Inferior parietal cortex (tissue), 1 donor: Measurements from ENCODE around the gene MRPL21.
"Not testable (repeated sequence)": the region's sequence is repeated elsewhere in the genome, so short reads cannot be mapped to it uniquely, and the experiment has no call there.

Experiments used
- DNase-seq: peaks from one replicate; pipeline ENCODE4 v3.0.0-alpha.2; 2016; ENCODE audit errors: extremely low spot score

MRPL21 gene

DNA sequence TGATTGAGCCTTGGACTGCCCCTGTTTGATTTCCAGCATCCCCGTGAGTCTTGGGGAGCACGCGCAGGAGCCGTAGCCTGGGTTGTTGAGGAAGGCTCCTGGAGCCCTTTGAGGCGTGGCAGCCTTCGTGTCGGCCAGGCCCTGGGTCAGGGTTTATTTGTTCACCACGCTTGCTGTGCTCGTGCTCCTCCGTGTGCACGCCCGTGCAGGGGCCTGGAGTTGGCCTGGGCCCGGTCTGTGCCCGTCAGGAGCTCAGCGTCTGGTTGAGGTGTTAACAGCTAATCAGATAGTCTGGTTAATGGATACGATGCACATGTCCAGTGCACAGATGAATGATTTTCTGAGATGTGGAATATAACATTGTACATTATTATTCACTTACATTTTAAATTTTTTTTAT is 8.1 kb upstream of the MRPL21 start:
- DNase-seq: no peak

DNA sequence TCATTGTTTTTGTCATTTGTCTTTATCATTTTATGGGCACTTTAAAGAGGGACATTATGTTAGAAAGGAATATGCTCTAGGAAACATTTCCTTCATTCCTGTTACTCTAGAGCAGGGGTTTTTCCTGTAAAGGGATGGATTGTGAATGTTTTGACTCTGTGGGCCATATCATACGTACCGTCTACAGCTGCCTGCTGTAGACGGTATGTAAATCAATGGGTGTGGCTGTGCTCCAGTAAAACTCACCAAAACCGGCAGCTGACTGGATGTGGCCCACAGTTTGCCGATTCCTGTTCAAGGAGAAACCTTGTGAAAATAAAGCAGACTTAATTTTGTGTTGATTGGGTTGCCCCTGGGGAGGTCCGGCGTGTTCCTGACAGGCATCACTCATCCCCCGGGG is 7.3 kb upstream of the MRPL21 start:
- DNase-seq: no peak

DNA sequence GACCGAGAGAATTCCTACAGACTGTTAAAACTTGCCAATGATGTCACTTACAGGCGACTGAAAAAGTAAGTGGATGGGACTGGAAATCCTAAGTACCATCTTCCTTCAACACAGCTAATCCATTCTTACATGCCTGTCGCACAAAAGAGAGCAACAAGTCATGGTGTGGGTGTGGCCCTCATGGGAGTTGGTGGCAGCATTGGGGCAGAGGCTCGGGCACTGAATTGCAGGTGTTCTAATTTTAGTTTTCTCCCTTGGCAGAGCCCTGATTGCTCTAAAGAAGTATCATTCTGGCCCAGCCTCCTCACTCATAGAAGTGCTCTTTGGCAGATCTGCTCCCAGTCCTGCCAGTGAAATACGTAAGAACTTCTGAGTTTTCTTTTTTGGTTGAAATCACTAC is 4.6 kb upstream of the MRPL21 start:
- no peak for DNase-seq

DNA sequence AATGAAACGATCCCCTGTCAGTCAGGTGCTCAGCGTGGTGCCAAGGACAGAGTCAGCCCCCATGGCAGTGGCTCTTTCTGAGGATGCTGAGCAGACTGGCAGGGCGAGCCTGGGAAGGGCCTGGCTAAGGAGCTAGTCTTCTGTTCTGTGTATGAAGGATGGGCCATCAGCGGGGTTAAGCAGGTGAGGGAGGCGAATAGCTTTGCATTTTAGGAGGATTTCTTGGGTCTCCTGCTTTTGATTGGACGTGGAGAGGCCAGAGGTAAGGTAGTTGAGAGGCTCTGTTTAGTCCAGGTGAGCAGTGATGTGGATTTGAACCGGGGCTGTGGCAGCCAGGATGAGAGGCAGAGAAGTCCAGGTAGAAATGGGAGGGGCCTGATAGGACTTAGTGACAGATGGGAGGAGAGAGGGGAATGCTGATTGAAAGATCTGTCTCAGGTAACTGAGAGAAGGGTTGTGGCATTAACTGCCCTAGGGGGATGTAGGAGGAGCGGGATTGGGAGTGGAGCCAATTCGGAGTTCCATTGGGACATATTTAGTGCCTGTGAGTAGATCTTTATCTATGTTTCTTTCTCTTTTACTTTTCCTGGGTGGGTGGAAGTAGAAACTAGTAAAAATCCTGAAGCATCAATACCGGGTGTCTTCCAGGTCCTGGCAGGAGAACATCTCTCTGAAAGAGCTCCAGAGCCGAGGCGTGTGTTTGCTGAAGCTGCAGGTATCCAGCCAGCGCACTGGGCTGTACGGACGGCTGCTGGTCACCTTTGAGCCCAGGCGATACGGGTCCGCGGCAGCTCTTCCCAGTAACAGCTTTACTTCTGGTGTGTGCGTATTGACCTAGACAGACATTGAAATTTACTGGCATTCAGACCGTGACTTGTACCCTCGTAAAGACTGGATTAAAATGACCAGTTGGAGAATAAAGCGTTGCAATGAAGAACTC is 2.1 kb upstream of the MRPL21 start:
- DNase-seq: no peak

DNA sequence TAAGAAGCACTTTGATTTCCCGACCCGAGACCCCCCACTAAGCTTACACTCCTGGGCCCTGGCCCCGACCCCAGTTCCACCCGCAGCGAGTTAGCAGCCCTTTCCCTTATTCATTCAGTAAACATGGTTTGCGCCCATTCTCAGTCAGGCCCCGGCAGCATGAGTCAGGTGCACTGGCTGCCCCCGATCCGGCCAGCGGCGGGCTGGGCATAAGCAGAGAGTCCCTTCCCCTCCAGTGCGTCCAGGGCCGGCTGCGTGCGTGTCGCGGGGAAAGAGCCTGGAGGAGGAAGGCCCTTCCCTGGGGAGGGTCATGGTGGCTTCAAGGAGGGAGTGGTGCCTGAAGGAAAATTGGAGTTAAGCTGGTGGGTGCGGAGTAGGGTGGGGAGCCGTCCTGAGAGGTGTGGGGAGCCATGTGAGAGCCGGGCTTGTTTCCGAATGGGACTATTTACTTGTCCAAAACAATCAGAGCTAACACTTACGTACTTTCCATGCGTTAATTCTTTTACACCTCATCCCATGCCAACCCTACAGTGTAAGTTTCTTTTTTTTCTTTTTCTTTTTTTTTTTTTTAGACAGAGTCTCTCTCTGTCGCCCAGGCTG is 716 bp upstream of the MRPL21 start:
- no peak for DNase-seq

DNA sequence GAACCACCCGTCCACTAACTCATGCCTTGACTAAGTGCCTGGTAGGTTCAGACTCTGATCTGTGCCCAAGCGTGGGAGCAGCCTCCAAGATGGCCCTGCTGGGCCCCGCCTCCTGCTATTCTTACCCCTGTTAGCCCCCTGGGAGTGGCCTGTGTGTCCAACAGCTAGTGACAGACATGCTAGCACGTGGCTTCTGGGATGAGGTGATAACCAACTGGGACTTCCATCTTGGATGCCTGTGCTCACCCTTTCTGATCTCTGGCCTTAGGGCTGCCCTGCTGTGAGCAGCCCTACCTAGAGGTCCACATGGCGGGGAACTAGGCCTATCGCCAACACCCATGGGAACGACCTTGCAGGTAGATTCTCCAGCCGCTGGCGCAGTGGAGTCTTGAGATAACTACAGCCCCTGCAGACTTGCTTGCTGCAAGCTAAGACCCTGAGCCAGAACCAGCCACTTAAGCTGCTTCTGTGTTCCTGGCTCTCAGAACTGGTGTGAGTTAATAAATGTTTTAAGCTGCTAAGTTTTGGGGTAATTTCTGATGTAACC is 2.7 kb downstream of the MRPL21 start:
- DNase-seq: no peak

DNA sequence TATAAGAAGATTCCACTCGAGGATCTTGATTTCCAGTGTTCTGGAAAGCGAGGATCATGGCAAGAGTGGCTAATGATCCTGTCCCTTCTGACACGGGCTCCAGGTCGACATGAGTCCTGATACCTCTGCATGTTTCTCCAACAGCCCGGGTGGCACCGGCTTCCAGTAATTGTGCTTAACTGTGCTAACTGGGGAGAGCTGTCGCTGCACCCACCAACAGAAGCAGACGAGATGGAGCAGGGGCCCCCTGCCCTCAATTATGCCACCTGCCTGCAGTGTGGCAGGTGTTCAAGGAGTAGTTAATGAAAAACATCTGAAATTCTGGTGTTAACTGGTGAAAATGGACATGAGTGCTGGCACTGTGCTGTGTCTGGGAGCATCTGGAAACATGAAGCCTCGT is 6.2 kb downstream of the MRPL21 start:
- DNase-seq: no peak

DNA sequence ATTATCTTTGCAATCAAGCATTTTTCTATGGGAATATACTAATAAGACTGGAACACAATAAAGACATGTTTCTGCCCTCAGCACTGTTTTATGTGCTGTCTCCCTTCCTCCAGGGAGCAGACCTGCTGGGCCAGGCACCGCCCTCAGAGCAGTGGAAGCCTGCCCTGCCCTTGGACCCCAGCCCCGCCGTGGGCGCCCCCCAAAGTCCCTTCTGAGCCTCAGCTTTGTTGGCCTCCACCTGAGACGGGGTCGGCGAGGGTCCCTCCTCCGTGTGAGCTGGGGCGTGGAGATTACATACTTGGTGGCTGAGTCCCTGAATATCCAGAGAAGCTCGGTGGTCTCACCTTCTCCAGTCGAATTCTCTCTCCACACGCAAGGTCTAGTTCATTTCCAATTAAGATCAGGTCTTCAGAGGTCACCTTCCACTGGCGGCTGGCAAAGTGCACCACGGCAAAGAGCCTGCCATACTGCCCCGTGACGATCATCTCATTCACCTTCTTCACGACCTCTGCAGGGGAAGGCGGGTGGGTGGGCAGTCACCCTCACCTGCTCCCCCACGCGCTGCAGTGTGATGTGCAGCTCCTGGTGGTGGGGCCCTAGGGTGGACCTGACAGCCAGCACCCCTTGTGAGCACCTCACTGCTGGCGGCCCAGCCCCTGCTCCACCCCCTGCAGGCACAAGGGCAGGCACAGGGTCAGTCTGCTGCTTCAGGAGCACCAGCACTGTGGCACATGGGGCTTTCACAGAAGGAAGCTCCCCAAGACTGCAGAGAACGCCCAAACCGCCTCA is 7.3 kb downstream of the MRPL21 start:
- DNase-seq: no peak

DNA sequence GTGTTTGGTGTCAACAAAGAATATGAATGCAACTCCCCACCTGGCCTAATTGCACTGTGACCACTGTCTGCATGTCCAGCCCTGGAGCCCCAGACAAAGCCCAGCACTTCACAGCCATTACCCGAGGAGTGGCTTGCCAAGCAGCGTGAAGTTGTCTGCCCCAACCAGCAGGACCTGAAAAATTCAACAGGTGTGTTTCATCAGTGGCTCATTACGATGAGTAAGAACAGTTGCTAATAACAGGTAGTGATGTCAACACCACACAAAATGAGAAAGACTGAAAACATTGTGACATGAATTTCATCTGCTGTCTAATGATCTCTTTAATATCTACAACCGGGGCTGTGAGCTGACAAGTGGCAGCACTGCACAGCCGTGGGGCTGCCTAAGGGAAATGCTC is 10.3 kb downstream of the MRPL21 start:
- DNase-seq: no peak

DNA sequence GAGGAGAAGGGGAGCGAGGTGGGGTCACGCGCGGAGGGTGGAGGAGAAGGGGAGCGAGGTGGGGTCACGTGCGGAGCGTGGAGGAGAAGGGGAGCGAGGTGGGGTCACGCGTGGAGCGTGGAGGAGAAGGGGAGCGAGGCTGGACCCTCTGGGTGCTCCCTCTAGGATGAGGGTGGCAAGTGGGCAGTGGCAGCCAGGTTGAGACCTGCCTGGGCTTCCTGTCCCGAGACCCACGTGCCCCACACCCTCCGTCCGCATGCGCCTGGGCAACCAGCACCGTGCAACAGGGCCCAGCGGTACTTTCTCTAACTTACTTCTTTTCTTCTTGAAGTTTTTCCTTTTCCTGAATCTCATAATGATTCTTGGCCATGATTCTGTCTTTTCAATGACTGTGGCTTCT is 11.1 kb downstream of the MRPL21 start:
- no peak for DNase-seq

DNA sequence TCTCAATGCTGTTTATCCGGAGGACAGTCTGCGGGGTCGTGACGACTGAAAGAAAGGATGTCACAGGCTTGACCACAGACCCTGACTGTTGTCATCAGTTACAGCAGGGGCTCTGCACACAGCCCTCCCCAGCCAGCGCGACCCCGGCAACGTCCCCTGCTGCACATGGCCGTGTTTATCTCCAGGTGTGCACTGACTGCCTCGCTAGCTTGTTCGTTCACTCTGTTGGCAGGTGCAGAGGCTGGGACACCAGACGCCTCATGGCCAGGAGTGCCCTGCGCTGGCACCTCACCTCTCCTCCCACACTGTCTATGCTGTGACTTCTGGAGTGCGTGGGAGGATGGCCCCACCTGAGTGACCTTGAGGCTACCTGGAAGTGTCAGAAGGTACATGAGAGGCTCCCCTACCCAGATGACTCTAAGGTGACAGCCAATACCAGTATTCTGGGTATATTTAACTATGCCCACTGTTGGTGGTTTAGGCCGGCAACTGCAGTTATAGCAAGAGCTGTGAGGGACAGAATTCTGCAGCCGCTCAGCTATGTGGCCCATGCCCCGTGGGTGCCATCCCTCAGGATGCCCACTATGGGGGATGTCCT is 12.2 kb downstream of the MRPL21 start:
- DNase-seq: no peak

DNA sequence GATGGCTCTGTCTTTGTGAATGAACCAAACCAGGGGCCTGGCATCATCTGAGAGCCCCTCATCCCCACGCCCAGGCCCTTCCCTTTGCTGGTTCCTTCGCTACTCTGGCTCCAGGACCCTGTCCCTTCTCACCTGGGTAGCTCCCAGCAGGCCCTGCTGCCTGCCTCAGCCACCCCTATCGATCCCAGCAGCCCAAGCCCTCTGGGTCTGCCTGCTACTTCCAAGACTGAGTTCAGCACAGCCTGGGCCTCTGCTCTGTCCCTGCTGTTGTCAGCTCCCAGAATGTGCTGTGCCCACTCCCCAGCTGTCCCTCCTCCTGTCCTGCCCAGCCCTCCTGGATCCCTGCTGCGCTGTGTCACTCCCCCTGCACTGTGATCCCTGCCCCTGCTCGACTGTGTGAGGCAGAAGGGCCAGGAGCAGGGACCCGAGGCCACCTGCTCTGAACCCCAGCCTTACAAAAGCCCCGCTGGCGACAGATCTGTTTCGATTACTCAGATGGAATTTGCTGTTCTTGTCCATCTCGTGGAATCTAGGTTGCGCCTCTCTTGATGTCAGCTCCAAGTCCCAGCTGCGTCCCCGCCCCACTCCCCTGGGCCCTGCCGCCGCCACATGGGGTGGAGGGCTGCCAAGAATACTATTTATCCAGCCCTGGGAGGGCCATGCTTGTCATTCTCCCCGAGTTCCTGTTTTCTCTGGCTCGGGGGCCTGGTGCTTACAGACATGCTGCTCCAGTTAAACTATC is 13.0 kb downstream of the MRPL21 start:
- peak; percentile 36 for DNase-seq

DNA sequence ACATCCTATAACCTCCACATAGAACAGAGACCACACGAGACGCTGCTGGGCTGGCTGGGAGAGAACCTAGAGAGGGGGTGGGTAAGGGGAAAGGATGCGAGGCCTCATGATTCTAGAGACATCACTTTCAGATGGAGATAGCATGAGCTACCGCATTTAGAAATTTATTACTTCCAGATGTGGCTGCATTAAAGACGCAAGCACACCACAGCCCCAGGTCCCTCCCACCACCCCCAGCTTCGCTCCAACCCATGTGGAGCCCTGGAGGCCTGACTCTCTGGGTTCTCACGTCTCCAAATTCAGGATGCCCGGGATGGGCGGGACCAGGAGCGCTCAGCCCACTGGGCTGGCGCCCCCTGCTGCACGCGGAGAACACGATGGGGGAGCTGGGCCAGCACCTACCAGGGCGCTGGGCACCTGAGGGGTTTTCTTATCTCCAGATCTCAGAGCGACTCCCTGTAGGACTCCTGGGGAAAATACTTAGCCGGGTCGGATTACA is 13.6 kb downstream of the MRPL21 start:
- no peak for DNase-seq

DNA sequence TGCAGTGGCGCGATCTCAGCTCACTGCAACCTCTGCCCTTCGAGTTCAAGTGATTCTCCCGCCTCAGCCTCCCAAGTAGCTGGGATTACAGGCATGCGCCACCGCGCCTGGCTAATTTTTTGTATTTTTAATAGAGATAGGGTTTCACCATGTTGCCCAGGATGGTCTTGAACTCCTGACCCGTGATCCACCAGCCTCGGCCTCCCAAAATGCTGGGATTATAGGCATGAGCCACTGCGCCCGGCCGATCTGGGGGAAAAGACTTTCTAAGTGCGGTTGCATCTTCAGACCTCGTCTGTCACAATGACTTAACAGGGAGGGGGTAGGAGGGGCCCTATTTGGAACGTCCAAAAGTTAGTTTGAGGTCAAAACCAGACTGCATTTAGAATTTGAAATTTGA is 18.8 kb downstream of the MRPL21 start:
- not testable (repeated sequence) for DNase-seq

DNA sequence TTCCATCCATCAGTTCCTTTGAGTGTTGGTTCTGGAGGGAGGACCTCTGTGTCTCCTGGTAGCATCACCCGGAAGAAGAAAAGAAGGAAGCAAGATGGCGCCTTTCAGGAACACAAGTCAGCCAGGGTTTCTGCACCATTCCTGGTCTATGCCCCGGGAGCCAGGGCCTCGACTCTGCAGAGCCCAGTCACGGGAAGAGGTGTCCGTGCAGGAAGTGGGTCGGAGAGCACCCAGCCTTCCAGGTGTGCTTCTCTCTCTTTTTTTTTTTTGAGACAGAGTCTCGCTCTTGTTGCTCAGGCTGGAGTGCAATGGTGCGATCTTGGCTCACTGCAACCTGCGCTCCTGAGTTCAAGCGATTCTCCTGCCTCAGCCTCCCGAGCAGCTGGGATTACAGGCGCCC is 21.2 kb downstream of the MRPL21 start:
- no peak for DNase-seq

DNA sequence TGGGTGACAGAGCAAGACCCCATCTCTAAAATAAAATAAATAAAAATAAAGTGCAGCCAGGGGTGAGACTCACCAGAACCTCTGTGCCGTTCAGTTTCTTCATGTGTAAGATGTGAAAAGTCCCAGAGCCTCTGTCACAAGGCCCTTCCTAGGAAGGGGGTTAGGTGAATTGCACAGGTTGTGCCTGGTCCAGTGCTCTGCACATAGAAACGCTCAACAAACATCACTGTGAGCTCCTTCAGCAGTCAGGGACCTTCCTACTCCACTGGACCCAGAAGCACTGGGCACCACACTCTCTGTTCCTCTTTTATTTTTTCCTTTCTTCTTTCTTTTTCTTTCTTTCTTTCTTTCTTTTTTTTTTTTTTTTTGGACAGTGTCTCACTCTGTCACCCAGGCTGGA is 22.3 kb downstream of the MRPL21 start:
- no peak for DNase-seq

DNA sequence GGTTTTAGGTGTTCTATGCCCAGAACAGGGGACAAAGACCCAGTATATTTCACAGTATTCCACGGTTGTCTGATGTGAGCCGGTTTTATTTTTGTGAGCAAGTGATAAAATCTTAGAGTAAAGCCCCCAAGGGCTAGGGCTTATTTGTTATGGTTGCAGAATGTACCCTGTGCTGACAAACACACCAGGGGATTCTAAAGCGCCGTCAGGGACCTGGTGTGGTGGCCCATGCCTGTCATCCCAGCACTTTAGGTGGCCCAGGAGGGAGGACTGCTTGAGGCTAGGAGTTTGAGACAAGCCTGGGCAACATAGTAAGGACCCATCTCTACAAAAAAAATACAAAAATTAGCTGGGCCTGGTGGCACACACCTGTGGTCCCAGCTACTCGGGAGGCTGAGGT is 22.8 kb downstream of the MRPL21 start:
- no peak for DNase-seq

DNA sequence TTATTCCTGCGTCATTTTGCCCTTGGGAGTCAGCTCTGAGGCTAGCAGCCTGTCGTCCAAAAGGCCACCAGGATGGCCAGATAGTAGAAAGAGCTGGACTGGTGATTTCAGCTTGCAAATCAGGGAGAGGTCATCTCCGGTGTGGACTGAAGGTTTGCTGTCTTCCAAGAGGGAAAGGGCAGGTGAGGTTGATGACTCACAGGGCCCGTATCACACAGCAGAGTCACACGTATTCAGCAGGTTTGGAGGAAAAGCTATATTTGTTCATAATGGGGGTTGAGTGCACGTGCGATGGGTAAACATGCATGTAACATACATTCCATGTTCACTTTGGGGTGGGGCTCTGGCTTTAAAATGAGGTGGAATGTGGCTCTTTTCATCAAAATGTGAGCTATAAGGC is 25.6 kb downstream of the MRPL21 start:
- no peak for DNase-seq

DNA sequence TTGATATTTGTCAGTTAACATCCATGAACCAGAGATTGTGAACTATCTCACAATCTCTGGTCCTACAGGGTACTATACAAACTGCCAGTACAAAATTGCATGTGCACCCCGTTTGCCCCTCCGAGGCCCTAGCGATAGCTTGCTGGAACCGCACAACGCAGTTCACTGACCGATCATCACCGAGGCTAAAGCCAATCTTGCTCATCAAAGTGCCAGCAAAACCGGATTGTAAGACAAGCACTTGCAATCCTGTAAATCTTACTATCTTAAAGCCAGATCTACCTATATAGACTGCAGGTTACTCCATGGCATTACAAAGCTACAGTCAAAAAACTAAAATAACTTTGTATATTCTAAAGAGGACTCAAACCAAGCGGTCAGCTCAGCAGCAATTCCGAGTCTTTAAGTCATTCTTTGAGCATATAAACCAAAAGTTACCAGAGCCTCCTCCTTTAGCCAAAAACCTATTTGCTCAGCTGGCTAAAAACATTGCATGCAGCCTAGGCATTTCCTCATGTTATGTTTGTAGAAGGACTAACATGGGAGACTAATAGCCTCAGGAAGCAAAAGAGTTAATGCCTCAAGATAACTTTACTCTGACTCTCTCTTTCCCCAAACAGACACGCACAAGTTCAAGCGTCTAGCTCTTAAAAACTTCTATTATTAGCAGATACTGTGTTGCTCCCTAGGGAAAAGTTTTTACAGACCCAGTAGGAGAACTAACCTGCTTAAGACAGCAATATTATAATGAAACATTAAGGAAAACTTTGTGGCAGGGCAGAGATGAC is 31.2 kb downstream of the MRPL21 start:
- DNase-seq: no peak

DNA sequence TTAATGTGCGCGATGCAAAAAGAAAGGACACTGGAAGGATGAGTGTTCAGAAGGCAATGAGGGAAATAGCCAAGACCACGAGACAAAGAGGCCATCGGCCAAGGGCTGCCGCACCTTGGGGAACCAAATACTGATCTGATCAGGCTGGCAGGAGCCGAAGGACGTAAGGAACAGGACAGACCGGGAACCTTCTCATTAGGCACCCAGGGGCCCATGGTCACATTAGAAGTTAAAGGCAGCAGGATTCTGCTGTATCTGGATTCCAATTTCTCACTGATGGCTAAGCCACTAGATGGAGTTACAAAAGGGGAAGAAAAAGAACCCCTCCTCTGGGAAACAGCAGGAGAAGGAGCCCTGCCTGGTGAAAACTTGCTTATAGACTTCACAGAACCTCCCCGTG is 33.2 kb downstream of the MRPL21 start:
- DNase-seq: no peak
